SK-N-MC (cell line): ENCODE results near the gene CHRM1.
A peak's percentile ranks its signal among the peaks of the same experiment; 100 is the strongest.

ENCODE experiments used
- DNase-seq: peaks from one replicate; pipeline ENCODE4 v3.0.0-alpha.2; 2011; ENCODE audit warnings: low read depth, low spot score
- H3K27ac ChIP-seq: fragments of 200-600 bp; sonication (generic); 2 replicates; pipeline ENCODE4 v1.5.1; 2016; ENCODE audit warnings: mixed run types
- H3K36me3 ChIP-seq: fragments of 200-600 bp; sonication (generic); 2 replicates; pipeline ENCODE4 v1.6.1; 2017; ENCODE audit warnings: antibody characterized with exemption, low read length, mixed read lengths; ENCODE audit not compliant: insufficient read depth
- H3K4me3 ChIP-seq: fragments of 200-600 bp; sonication (generic); 2 replicates; pipeline ENCODE4 v1.5.1; 2016
- H3K9ac ChIP-seq: fragments of 200-600 bp; sonication (generic); 2 replicates; pipeline ENCODE4 v1.8.0; 2017; ENCODE audit warnings: mixed run types, mixed read lengths; ENCODE audit not compliant: insufficient read length
- H3K9me3 ChIP-seq: fragments of 200-600 bp; sonication (generic); 2 replicates; pipeline ENCODE4 v1.6.1; 2017; ENCODE audit warnings: low read depth, mild to moderate bottlenecking, antibody characterized with exemption, low read length, moderate library complexity, mixed read lengths
- EZH2 ChIP-seq: fragments of 200-600 bp; sonication (generic); IDR thresholded peaks from one replicate; pipeline ENCODE4 v1.6.1; 2017; ENCODE audit warnings: antibody characterized with exemption
- FOXP2 ChIP-seq: optimal IDR thresholded peaks from 2 replicates; pipeline ENCODE3; 2011; ENCODE audit warnings: mild to moderate bottlenecking, moderate library complexity; ENCODE audit not compliant: insufficient read depth; ENCODE audit errors: extremely low read length, control extremely low read depth
- POLR2AphosphoS5 ChIP-seq: IDR thresholded peaks from 2 replicates; pipeline ENCODE4 v1.6.1; 2012; ENCODE audit warnings: mild to moderate bottlenecking, low read depth, low read length, borderline replicate concordance

The CHRM1 gene

DNA sequence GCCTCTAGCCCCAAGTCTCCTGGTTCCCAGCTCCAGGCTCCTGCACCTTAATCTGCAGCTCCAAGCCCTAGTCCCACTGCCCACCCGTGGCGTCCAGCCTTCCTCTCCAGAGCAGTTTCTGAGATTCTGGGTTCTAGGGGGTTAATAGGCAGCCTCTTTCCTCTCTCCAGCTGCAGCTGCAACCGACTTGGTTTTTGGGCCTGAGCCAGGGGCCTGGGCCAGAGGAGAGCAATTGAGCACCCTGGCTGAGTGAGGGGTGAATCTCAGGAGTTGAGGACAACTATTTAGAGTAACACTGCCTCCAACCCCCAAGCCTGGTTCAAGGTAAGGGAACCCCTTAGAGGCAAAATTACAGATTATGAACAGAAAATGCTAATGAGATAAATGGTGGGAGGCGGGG, 9.0 kb upstream of the CHRM1 start:
- Histone ChIP-seq H3K4me3 (no peak overlapping the region), H3K27ac (no peak overlapping the region), H3K36me3 (no peaks in the 10 kb centered on the region), H3K9me3 (no peaks in the 10 kb centered on the region), H3K9ac (peak overlapping the region; percentile 14)
- DNase-seq: no peak
- TF ChIP-seq EZH2 (no peak), FOXP2 (no peak), POLR2AphosphoS5 (no peak)

DNA sequence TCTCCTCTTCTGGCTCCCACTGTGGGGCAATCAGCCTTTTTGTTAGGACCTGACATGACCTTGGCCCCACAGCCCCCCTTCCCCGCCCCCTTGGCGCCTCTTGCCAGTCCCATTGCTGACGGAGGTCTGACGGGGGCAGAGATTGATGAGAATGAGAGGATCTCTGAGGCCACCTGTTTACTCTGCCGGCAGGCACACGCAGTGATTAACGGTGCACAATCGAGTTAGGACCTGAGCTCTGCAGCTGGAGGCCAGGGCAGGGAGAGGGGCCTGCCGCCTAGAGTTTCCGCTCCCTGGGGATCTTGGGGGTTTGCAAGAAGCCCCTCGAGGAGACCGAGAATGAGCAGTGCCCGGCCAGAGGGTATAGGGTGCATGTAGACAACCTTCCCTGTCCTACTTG, 6.8 kb upstream of the CHRM1 start:
- TF ChIP-seq FOXP2: no peak
- no peak for TF ChIP-seq EZH2
- no peak for TF ChIP-seq POLR2AphosphoS5
- Histone ChIP-seq H3K4me3 (no peak overlapping the region), H3K9me3 (no peaks in the 10 kb centered on the region), H3K27ac (no peak overlapping the region; the same call in 1 of the 2 replicates), H3K36me3 (no peaks in the 10 kb centered on the region), H3K9ac (no peak overlapping the region)
- no peak for DNase-seq

DNA sequence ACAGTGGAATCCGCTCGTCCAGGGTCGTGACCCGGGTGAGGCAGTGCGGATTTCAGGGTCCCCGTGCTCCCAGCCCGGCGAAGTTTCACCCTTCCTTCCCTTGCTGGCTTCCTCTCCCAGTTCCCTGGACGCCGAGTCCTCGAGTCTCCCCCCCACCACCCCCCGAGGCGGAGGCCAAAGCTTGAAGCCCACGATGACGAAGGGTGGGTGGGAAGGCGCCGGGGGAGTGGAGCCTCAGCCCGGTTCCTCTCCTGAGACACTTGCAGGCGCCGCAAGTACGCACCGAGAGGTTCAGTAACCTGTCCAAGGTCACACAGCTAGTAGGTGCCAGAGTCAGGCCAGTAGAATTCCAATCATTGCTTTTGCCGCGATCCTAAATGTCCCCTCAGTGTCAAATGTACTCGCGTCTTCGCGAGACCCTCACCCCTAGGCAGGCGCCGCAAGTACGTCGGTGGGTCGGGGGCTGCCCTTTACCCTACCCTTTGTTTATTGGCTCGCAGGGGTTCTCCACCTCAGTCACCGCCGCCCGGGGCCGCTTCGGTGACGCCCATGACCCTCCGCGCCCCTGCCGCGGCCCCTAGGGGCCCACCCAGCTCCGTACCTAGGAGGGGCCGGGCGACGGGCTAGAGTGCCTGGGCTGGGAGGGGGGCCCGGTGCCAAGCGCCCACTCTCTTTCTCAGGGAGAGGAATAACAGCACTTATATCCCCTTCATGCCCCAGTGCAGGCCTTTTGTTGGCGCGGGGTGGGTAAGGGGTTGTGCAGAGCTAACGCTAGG, 5.7 kb upstream of the CHRM1 start:
- H3K27ac ChIP-seq: no peak overlapping the region
- no peak overlapping the region for H3K4me3 ChIP-seq
- H3K9me3 ChIP-seq: no peaks in the 10 kb centered on the region
- no peak for DNase-seq
- H3K36me3 ChIP-seq: no peaks in the 10 kb centered on the region
- TF ChIP-seq EZH2 (no peak), FOXP2 (no peak), POLR2AphosphoS5 (no peak)
- no peak overlapping the region for H3K9ac ChIP-seq

DNA sequence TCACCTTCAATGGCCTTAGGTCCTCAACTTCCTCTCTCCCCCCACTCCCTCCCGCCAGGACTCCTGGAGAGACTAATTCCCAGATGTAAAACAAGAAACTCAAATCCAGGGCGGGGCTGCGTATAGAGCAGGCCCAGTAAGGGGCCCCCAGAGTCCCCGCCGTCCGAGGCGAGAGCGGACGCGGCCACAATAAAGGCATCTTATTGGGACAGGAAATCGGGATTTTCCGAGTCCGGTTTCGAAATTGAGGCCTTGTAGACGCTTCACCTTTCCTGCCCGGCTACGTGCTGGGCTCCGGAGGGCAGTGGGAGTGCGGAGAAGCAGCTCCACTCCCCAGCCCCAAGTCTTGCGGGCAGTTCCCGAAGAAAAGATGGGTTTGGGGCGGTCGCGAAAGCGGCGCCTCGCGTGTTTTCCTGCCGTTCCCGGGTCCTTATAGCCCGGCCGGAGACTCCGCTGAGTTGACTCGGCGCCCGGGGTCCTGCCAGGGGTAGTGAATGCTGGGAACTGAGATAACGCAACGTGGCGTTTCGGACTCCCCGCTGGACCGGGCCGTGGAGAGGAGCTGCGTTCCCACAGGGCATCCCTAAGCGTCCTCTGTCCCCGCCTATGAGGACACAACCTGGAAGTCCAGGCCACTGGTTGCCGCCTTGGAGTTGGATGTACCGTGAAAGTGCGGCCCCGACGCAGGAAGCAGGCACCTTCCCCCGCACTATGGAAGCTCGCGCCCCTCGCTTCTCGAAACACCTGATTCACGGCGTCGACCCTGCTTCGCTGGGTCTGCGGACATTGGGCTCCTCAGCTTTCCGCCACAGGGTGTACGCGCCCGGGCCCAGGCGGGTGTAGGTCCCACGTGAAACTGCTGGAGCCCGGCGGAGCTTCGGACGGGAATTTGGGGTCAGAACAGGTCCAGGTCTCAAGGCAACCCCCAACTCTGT, 4.8 kb upstream of the CHRM1 start:
- H3K36me3 ChIP-seq: no peaks in the 10 kb centered on the region
- TF ChIP-seq EZH2 (no peak), FOXP2 (no peak), POLR2AphosphoS5 (no peak)
- DNase-seq: no peak
- H3K9ac ChIP-seq: no peak overlapping the region
- no peaks in the 10 kb centered on the region for H3K9me3 ChIP-seq
- no peak overlapping the region for H3K4me3 ChIP-seq
- H3K27ac ChIP-seq: no peak overlapping the region

DNA sequence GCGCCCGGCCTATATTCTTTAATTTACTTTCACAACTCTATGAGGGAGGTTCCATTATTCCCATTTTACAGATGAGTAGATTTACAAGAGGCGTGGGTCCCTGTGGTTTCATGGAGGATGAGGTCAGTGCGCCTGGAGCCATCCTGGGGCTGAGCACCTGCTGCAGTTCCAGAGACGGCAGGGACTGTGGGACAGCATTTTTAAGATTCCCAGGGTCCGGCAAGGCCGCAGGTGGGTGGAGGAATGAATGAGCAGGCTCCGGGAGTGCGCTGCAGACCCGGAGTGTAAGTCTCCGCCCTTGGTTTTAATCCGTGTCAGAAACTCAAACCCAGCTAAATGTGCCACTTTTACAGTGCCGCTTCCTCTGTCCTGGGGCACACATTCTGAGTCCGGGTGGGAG, 4.1 kb upstream of the CHRM1 start:
- DNase-seq: no peak
- H3K4me3 ChIP-seq: no peak overlapping the region
- no peak overlapping the region for H3K9ac ChIP-seq
- TF ChIP-seq FOXP2 (no peak), EZH2 (no peak), POLR2AphosphoS5 (no peak)
- no peaks in the 10 kb centered on the region for H3K36me3 ChIP-seq
- no peaks in the 10 kb centered on the region for H3K9me3 ChIP-seq
- H3K27ac ChIP-seq: no peak overlapping the region

DNA sequence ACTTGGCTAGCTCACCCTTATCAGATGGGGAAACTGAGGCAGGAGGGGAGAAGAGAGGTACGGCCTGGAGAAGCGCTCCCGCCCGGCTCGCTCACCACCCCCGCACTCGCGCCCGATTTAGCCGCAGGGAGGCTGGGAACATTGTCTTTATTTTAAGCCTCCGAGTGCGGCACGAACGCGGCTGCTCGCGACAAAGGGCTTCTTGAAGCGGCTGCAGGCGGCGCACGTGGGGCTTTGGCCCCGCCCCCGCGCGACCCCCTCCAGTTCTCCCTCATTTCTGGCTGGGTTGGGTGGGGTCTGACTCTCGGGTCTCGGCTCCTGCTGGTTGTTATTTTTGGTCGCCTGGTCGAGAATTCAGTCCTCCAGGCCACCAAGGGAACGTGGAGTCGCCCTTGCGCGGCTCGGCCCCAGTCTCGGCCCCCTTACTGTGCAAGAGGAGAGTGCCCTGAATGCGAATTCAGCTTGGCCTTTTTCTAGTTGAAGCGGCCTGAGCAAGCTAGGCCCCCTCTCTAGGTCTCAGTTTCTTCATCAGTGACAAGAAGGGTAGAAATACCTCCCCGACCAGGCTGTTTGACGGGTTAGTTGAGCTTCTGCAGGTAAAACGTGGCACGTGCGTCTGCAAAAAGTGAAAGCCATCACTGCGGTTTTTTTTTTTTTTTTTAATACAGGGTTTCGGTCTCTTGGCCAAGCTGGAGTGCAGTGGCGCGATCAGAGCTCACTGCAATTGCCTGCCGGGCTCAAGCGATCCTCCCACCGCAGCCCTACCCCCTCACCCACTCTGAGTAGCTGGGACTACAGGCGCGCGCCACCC, 2.6 kb upstream of the CHRM1 start:
- H3K9ac ChIP-seq: no peak overlapping the region
- H3K9me3 ChIP-seq: no peaks in the 10 kb centered on the region
- DNase-seq: no peak
- no peak overlapping the region for H3K27ac ChIP-seq
- TF ChIP-seq FOXP2 (no peak), EZH2 (no peak), POLR2AphosphoS5 (no peak)
- no peaks in the 10 kb centered on the region for H3K36me3 ChIP-seq
- no peak overlapping the region for H3K4me3 ChIP-seq

DNA sequence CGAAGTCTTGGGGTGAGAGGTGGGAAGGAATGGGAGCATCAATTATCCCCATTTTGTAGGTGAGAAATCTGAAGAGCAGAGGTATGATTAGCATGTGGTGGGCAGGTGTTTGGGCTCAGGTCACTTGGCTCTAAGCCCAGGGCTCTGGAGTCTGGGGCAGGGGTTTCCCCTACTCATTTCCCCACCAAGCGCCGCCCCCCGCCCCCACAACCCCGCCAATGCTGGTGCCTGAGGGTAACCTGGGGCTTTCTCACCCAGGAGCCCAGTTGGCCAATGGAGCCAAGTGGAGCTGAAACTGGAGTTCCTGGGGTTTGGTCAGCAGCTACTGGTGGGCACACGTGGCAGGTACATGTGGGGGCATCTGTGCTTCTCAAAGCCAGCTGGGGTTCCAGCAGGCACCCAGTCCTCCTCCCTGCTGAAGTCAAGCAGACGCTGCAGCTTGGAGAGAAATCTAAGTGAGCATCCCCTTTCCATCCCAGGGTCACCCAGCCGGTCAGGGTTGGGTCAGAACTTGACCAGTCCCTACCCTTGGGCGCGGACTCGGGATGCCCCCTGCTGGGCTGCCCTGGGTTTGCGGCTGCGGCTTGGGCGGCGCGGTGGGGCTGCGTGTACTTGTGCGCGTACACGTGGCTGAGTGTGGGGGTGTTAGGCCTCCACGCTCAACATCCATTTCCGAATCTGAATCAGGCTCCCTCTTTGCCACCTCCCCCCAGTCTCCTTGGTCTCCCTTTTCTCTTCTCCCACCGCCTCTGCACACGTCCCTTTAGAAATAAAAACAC, 1.7 kb upstream of the CHRM1 start:
- no peak for TF ChIP-seq POLR2AphosphoS5
- no peak for TF ChIP-seq EZH2
- TF ChIP-seq FOXP2: no peak
- no peak overlapping the region for H3K4me3 ChIP-seq
- H3K36me3 ChIP-seq: no peaks in the 10 kb centered on the region
- no peak overlapping the region for H3K27ac ChIP-seq
- no peak for DNase-seq
- H3K9me3 ChIP-seq: no peaks in the 10 kb centered on the region
- H3K9ac ChIP-seq: no peak overlapping the region

DNA sequence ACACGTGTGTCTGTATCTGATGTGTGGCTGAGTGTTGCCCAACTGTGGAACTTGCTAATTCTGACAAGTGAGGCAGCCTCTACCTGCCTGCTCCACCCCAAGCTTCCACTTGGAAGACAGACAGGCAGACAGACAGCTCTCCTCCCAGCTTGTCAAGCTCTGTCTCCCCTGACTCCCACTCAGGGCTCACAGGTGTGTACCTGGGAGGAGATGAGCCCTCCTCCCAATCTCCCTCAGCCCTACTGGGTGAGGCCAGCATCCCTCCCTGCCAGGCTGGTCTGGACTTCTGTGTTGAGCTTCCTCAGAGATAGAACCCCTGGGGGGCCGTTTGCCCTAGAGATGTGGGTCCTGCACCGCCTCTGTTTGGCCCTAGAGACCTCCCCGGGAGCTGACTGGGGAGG, 1.0 kb upstream of the CHRM1 start:
- H3K27ac ChIP-seq: no peak overlapping the region
- H3K9me3 ChIP-seq: no peaks in the 10 kb centered on the region
- no peak for TF ChIP-seq FOXP2
- TF ChIP-seq POLR2AphosphoS5: no peak
- no peak for TF ChIP-seq EZH2
- H3K36me3 ChIP-seq: no peaks in the 10 kb centered on the region
- no peak for DNase-seq
- no peak overlapping the region for H3K9ac ChIP-seq
- peak overlapping the region; percentile 76 for H3K4me3 ChIP-seq
